ENCODE results near the gene MYL11.

DNA sequence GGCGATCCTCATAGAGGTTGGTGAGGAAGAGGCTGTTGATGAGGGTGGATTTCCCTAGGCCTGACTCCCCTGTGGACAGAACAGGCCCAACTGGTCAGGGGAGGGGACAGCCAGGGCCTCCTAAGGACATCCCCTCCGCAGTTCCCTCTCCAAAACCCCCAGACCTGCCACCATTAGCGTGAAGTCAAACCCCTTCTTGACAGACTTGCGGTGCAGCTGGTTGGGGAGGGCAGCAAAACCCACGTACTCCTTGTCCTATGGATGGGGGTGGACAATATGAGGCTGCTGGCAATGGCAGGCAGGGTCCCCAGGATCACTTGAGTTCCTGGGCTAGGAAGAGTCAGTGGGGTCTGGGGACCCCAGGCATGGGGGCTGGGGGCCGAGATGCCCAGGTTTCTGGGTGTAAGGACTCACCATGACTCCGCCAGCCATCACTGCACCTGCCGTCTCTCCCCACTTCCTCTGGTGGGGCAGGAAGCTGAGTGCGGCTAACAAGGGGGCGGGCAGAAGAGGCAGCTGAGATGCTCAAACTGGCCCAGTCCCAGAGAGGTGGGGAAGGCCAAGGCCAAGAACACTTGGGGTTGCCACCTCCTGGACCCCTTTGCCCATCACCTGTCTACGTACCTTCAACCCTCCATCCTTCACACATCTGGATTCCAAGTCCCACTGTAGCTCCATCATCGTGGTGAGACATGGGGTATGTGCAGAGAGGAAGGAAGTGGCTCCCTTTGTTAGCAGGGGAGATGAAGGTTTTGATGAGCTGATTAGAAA lies 7.7 kb downstream of the MYL11 start, which contains the start of gene SEPTIN1:
- TF ChIP-seq, protein P1, sequence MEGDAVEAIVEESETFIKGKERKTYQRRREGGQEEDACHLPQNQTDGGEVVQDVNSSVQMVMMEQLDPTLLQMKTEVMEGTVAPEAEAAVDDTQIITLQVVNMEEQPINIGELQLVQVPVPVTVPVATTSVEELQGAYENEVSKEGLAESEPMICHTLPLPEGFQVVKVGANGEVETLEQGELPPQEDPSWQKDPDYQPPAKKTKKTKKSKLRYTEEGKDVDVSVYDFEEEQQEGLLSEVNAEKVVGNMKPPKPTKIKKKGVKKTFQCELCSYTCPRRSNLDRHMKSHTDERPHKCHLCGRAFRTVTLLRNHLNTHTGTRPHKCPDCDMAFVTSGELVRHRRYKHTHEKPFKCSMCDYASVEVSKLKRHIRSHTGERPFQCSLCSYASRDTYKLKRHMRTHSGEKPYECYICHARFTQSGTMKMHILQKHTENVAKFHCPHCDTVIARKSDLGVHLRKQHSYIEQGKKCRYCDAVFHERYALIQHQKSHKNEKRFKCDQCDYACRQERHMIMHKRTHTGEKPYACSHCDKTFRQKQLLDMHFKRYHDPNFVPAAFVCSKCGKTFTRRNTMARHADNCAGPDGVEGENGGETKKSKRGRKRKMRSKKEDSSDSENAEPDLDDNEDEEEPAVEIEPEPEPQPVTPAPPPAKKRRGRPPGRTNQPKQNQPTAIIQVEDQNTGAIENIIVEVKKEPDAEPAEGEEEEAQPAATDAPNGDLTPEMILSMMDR (IDR thresholded peaks at IDR 0.05): no peak
- TF ChIP-seq, protein P2, sequence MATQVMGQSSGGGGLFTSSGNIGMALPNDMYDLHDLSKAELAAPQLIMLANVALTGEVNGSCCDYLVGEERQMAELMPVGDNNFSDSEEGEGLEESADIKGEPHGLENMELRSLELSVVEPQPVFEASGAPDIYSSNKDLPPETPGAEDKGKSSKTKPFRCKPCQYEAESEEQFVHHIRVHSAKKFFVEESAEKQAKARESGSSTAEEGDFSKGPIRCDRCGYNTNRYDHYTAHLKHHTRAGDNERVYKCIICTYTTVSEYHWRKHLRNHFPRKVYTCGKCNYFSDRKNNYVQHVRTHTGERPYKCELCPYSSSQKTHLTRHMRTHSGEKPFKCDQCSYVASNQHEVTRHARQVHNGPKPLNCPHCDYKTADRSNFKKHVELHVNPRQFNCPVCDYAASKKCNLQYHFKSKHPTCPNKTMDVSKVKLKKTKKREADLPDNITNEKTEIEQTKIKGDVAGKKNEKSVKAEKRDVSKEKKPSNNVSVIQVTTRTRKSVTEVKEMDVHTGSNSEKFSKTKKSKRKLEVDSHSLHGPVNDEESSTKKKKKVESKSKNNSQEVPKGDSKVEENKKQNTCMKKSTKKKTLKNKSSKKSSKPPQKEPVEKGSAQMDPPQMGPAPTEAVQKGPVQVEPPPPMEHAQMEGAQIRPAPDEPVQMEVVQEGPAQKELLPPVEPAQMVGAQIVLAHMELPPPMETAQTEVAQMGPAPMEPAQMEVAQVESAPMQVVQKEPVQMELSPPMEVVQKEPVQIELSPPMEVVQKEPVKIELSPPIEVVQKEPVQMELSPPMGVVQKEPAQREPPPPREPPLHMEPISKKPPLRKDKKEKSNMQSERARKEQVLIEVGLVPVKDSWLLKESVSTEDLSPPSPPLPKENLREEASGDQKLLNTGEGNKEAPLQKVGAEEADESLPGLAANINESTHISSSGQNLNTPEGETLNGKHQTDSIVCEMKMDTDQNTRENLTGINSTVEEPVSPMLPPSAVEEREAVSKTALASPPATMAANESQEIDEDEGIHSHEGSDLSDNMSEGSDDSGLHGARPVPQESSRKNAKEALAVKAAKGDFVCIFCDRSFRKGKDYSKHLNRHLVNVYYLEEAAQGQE (IDR thresholded peaks at IDR 0.05; ENCODE audit: insufficient read depth in 1 of 2, low read depth in 2 of 2, low read length in 1 of 2): no peak
